BLaER1 treated with 17β-estradiol and CSF1 and Interleukin-3, amounts not matched to agents 10 nM and 100 nM (cell line): ENCODE results near the gene UROC1.
A peak's percentile ranks its signal among the peaks of the same experiment; 100 is the strongest.

Experiments
- H3K27ac ChIP-seq, 11 experiments: shearing (Covaris generic); formaldehyde crosslinking; 2 replicates each; pipeline ENCODE4 v1.8.1; 2022
- H3K27me3 ChIP-seq, 11 experiments: shearing (Covaris generic); formaldehyde crosslinking; 2 replicates each; pipeline ENCODE4 v1.8.1; 2022
- H3K36me3 ChIP-seq, 11 experiments: shearing (Covaris generic); formaldehyde crosslinking; 2 replicates each; pipeline ENCODE4 v1.8.1; 2022
- H3K4me1 ChIP-seq, 10 experiments: shearing (Covaris generic); formaldehyde crosslinking; 2 replicates each; pipeline ENCODE4 v1.8.1; 2022
- H3K4me2 ChIP-seq, 11 experiments: shearing (Covaris generic); formaldehyde crosslinking; 2 replicates each; pipeline ENCODE4 v1.8.1; 2022
- H3K4me3 ChIP-seq, 10 experiments: shearing (Covaris generic); formaldehyde crosslinking; 2 replicates each; pipeline ENCODE4 v1.8.1; 2022
- H3K9ac ChIP-seq, 11 experiments: shearing (Covaris generic); formaldehyde crosslinking; 2 replicates each; pipeline ENCODE4 v1.8.1; 2022
- H3K9me3 ChIP-seq, 11 experiments: shearing (Covaris generic); formaldehyde crosslinking; replicated peaks in 1 of 11; 2 replicates each; pipeline ENCODE4 v1.8.1; 2022
- H4K20me1 ChIP-seq, 11 experiments: shearing (Covaris generic); formaldehyde crosslinking; 2 replicates each; pipeline ENCODE4 v1.8.1; 2022
- Cebpa-rat ChIP-seq, 11 experiments: shearing (Covaris generic); IDR thresholded peaks; 2 replicates each; pipeline ENCODE4 v1.8.1; 2022

UROC1 gene

DNA sequence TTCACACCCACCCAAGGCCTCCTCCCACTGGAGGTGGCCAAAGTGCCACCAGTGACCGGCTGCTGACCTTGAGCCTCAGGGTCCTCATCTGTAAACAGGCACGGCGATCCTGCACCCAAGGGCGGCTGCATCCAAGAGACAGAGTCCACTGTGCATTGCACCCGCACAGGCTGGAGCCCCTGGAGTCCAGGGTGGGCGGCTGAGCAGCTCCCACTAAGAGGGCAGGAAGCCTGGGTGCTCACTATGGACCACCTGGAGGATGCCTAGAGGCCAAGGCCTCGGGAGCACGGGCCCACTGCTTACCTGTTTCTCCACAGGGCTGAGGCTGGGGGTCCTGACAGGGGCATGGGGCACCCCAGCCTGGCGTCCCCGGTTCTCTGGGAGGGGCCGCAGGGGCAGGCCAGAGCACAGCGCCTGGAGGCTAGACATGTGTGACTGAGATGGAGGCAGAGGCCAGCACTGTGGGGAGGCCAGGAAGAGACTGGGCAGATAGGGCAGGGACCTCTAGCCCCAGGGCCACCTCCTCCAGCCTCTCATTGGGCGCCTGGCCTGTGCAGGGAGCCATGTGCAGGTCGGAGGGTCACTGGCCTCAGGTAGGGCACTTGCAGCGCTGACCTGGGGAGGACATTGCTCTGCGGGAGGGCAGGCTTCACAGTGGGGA is at the start of gene UROC1:
Gene UROC1, minus strand, starts transcription at position 483 of the 661 bp plus-strand sequence. Its CDS starts 54 bp downstream, at position 429.
- no peak within 1 kb of the TSS for H3K4me3 ChIP-seq
- H3K4me2 ChIP-seq = peak within 1 kb of the TSS in 9 of 11 experiments; percentile 15 to 80 (median 59); a peak in 15 of 22 replicates
- no peak within 1 kb of the TSS for H3K9ac ChIP-seq
- H3K9me3 ChIP-seq = no peaks in the 10 kb centered on the region
- H3K27me3 ChIP-seq = peaks cover 0 to 3% (median 1%) of the 10 kb centered on the region in 11 experiments; a peak in 13 of 22 replicates
- no peaks in the 10 kb centered on the region for H3K36me3 ChIP-seq
- H4K20me1 ChIP-seq = peaks cover 0 to 5% (median 0%) of the 10 kb centered on the region in 11 experiments; a peak in 4 of 22 replicates
- TF ChIP-seq Cebpa-rat (IDR thresholded peaks at IDR 0.05) = no peak
- H3K4me1 ChIP-seq = peaks cover 0 to 33% (median 19%) of the 10 kb centered on the region in 10 experiments; a peak in 17 of 20 replicates
- no peak within 1 kb of the TSS for H3K27ac ChIP-seq

DNA sequence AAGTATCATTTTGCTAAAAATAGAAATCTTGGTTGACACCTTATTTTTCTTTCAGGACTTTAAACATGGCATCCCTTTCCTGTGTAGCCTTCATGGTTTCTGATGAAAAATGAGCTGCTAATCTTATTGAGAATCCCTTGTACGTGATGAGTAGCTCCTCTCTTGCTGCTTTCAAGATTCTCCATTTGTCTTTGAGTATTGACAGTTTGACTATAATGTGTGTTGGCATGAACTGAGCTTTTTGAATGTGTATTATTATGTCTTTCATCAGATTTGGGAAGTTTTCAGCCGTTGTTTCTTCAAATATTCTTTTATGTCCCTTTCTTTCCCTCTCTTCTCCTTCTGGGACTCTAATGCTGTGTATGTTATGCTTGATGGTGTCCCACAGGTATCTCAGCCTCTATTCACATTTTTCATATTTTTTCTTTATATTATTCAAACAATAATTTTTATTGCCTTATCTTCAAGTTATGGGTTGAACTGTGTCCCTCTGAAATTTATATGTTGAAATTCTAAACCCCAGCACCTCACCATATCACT is 45.2 kb upstream of the UROC1 start:
- no peak overlapping the region for H3K4me2 ChIP-seq
- H3K9me3 ChIP-seq = peaks cover 8 to 28% (median 16%) of the 10 kb centered on the region in 11 experiments; a peak in 18 of 22 replicates
- TF ChIP-seq Cebpa-rat (IDR thresholded peaks at IDR 0.05) = no peak
- H3K27ac ChIP-seq = no peak overlapping the region
- H3K36me3 ChIP-seq = no peaks in the 10 kb centered on the region
- no peaks in the 10 kb centered on the region for H4K20me1 ChIP-seq
- H3K4me1 ChIP-seq = no peaks in the 10 kb centered on the region
- no peaks in the 10 kb centered on the region for H3K27me3 ChIP-seq
- no peak overlapping the region for H3K9ac ChIP-seq
- H3K4me3 ChIP-seq = no peak overlapping the region

DNA sequence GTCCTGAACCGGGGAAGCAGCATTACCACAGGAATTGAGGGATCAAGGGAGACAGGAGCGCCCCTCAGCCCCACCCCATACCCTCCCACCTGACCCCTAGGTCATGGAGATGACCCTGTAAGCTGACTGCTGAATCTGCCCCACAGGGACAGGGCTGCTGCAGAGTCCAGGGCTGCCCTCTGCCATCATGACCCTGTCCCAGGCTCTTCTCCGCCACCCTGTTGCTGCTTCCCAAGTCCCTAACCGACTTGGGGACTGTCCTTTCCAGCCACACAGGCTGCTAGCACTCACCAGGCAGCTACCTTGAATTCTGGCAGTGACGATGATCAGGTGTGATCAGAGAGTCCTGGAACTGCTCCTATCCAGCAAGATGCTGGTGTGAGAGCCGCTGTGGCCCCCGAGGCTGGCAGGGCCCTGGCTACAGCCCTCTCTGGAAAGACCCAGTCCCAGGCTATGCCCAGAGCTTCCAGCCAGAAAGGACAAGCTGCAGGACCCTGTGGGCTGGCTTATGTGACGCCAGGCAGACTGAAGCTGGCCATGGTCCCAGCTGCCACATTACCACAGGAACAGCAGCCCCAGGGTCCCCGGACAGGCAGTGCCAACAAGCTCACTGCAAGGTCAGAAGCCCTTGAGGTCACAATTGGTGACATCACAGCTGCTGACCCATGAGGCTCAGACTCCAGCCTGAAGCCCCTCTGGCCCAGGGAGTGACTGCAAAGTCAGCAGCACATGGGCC is 40.9 kb upstream of the UROC1 start, which contains the start of gene C3orf22:
Gene C3orf22, minus strand, starts transcription at position 597 of the 736 bp plus-strand sequence. CDS start 5,542 bp downstream, outside the sequence.
- TF ChIP-seq Cebpa-rat (IDR thresholded peaks at IDR 0.05) = no peak
- no peaks in the 10 kb centered on the region for H4K20me1 ChIP-seq
- H3K9me3 ChIP-seq = peaks cover 8 to 24% (median 16%) of the 10 kb centered on the region in 11 experiments; a peak in 18 of 22 replicates
- no peaks in the 10 kb centered on the region for H3K4me1 ChIP-seq
- H3K27me3 ChIP-seq = no peaks in the 10 kb centered on the region
- no peaks in the 10 kb centered on the region for H3K36me3 ChIP-seq
- no peak within 1 kb of the TSS for H3K4me3 ChIP-seq
- H3K27ac ChIP-seq = no peak within 1 kb of the TSS
- H3K4me2 ChIP-seq = no peak within 1 kb of the TSS
- H3K9ac ChIP-seq = no peak within 1 kb of the TSS

DNA sequence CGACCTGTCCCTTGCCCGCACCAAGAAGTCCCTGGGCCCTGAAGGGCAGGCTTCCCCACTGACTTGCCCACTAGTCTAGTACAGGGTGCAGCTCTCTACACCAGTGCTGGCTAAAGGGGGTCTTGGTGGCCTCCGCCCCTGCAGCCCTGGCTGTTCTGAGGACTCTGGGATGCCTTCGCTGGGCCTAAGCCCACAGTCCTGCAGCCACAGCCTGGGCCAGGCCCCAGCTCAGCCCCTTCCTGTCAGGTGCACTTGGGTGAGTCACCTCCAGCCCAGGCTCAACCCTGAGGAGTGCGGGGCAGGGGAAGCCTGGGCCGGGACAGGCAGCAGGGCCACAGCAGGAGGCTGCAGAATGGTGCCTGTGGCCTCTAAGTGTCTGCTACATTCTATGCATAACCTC is 40.2 kb upstream of the UROC1 start:
- no peak overlapping the region for H3K9ac ChIP-seq
- no peaks in the 10 kb centered on the region for H3K27me3 ChIP-seq
- H3K27ac ChIP-seq = no peak overlapping the region
- H3K4me1 ChIP-seq = no peaks in the 10 kb centered on the region
- no peaks in the 10 kb centered on the region for H4K20me1 ChIP-seq
- TF ChIP-seq Cebpa-rat (IDR thresholded peaks at IDR 0.05) = no peak
- H3K36me3 ChIP-seq = no peaks in the 10 kb centered on the region
- H3K4me2 ChIP-seq = no peak overlapping the region
- peaks cover 3 to 16% (median 9%) of the 10 kb centered on the region in 11 experiments; a peak in 17 of 22 replicates for H3K9me3 ChIP-seq
- H3K4me3 ChIP-seq = no peak overlapping the region

DNA sequence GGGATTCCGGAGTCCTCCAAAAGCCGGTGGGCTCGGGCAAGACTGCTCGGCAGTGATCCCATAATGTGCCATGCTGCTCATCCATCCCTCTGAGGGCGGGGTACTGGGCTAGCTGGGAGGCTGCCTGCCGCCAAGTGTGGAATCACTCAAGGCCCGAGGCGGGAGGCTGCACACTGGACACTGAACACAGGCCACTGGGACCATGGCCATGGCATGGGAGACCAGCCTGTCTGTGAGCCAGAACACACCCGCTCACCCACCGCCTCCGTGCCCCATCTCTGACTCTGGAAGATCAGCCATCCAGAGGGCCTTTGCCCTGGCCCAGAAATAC is 39.8 kb upstream of the UROC1 start:
- Histone ChIP-seq H3K9me3 (peaks cover 0 to 12% (median 5%) of the 10 kb centered on the region in 11 experiments; a peak in 9 of 22 replicates), H3K9ac (no peak overlapping the region), H4K20me1 (no peaks in the 10 kb centered on the region), H3K36me3 (no peaks in the 10 kb centered on the region), H3K27me3 (no peaks in the 10 kb centered on the region), H3K4me2 (no peak overlapping the region), H3K27ac (no peak overlapping the region), H3K4me1 (no peaks in the 10 kb centered on the region), H3K4me3 (no peak overlapping the region)
- TF ChIP-seq Cebpa-rat (IDR thresholded peaks at IDR 0.05) = no peak

DNA sequence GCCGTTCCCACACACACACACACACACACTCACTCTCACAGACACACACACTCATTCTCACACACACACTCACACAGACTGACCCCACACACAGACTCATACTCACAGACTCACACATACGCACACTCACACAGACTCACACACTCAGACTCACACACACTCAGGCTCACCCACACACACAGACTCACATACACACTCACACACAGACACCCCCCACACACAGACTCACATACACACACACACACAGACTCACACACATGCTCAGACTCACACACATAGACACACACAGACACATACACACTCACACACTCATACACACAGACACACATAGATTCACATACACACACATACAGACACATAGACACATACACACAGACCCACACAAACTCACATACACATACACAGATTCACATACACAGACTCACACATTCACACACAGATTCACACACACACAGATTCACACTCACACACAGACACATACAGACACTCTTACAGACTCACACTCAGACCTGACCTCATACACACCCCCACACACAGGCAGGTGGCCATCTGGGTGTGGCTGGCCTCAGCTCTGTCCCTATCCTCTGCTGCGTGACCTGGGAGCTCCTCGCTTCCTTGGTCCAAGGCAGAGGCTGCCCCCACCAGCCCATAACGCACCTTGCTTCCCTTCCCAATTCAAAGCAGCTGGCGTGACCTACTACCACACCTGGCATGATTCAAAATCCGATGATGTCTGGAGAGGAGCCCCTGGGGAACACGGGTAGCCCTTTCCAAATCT is 39.3 kb upstream of the UROC1 start:
- H3K4me1 ChIP-seq = peaks cover 0 to under 1% (median 0%) of the 10 kb centered on the region in 10 experiments; a peak in 3 of 20 replicates
- H4K20me1 ChIP-seq = no peaks in the 10 kb centered on the region
- no peak overlapping the region for H3K27ac ChIP-seq
- H3K27me3 ChIP-seq = no peaks in the 10 kb centered on the region
- no peak for TF ChIP-seq Cebpa-rat (IDR thresholded peaks at IDR 0.05)
- H3K36me3 ChIP-seq = no peaks in the 10 kb centered on the region
- H3K4me3 ChIP-seq = no peak overlapping the region
- H3K4me2 ChIP-seq = no peak overlapping the region
- H3K9me3 ChIP-seq = peaks cover 0 to 7% (median 3%) of the 10 kb centered on the region in 11 experiments; a peak in 6 of 22 replicates
- H3K9ac ChIP-seq = no peak overlapping the region

DNA sequence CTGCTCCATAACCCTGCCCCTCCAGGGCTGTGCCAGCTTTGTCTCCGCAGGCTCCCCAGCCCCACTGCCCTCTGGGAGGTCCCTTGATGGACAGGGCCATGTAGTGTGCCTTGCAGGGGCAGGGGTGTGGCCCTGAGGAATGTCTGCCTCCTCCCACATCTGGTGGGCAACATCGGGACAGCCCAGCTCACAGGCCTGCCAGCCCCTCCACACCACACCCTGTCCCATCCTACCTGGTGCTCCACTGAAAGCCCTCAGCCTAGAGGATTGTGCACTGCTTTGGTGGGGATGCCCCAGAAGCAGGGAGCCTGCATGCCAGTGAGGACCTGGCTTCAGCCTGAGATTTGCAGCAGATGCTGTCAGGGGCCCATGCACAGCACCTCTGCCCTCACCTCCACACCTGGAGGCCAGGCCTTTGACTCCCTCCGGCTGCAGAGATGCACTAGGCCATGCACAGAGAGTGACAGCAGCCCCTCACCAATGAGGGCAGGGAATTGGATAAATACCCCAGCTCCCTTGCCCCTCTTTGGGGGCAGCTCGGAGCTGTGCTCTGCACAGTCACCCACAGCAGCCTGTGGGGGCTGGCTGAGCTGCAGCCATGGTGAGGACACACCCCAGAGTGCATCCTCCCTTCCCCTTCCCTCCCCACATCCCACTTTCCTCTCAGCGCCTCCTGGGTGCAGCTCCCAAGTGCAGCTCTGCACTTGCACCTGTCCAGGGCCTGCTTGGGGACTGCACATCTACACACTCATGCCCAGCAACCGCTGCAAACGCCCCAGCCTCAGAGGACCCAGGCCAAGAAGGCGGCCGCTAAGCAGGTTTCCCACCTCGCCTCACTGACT is 38.4 kb upstream of the UROC1 start:
- Histone ChIP-seq H3K36me3 (no peaks in the 10 kb centered on the region), H3K4me1 (peaks cover 0 to 8% (median 5%) of the 10 kb centered on the region in 10 experiments; a peak in 10 of 20 replicates), H3K27ac (no peak overlapping the region), H3K4me3 (no peak overlapping the region), H4K20me1 (no peaks in the 10 kb centered on the region), H3K4me2 (no peak overlapping the region), H3K27me3 (no peaks in the 10 kb centered on the region), H3K9ac (no peak overlapping the region), H3K9me3 (no peaks in the 10 kb centered on the region)
- TF ChIP-seq Cebpa-rat (IDR thresholded peaks at IDR 0.05) = no peak
